Gastroesophageal sphincter (tissue), 2 donors: ENCODE data around the gene CERK.

Experiments
- EP300 ChIP-seq: sonication (generic); formaldehyde crosslinking; IDR thresholded peaks from one replicate; pipeline ENCODE4 v1.6.1; 2017; ENCODE audit warnings: antibody characterized with exemption, mild to moderate bottlenecking
- POLR2A ChIP-seq, 2 donors: fragments of 450-650 bp; IDR thresholded peaks; one replicate each; pipeline ENCODE4 v1.6.1; 2017; ENCODE audit warnings: antibody characterized with exemption in 2 of 2, mild to moderate bottlenecking in 2 of 2, moderate library complexity in 1 of 2

DNA sequence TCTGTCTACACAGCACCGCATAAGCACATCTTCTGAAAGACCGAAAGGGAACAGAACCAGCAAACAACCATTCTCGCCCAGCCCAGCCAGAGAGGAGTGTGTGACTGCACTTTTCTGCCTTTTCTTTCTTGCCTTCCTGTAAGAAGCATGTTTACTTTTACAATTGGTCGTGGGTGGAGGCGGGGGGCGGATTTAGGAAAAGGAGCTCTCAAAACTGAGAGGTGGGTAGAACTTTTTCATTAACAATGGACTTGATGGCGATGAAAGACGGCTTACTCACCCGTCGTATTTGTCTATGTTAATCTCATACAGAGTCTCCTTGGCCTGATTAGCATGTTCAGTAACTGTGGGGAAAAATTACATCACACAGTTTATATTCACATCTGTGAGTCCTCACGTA, 27.2 kb downstream of the CERK start:
- no peak for TF ChIP-seq EP300
- TF ChIP-seq POLR2A (IDR thresholded peaks at IDR 0.05): no peak
